ENCODE data around the gene NPAT. TPM values are rescaled to one million over a fixed set of nuclear protein-coding genes. Genes with fewer than 3 reads are reported as not detected.

The NPAT gene
- total and polyA plus RNA-seq, 2 of the 13 experiments (the other 11 are each of a cell fraction or from before 2014, with no cell fraction given), result 4.4 to 11.2 TPM

DNA sequence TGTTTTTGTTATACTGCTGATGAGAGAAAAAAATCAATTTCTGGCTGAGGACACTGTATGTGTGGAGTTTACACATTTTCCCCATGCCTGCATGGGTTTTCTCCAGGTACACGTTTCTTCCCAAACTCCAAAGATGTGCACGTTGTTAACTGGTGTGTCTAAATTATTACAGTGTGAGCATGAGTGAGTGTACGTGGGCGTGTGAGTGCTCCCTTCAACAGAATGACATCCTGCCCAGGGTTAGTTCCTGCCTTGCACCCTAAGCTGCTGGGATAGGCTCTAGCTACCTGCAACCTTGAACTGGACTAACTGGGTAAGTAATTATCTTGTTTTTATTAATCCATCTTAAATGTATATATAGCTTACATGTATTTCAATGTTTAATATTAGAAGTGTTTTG lies 5.5 kb downstream of the NPAT start (continued):
- TF ChIP-seq PRDM10 (CRISPR knock-in tag; IDR thresholded peaks at IDR 0.05; ENCODE audit: low read depth), result no peak
- no peak for TF ChIP-seq HOXD1 (CRISPR knock-in tag; IDR thresholded peaks at IDR 0.05)
- no peak for TF ChIP-seq GMEB1 (CRISPR knock-in tag; IDR thresholded peaks at IDR 0.05; ENCODE audit: borderline replicate concordance)
- TF ChIP-seq, protein P1, sequence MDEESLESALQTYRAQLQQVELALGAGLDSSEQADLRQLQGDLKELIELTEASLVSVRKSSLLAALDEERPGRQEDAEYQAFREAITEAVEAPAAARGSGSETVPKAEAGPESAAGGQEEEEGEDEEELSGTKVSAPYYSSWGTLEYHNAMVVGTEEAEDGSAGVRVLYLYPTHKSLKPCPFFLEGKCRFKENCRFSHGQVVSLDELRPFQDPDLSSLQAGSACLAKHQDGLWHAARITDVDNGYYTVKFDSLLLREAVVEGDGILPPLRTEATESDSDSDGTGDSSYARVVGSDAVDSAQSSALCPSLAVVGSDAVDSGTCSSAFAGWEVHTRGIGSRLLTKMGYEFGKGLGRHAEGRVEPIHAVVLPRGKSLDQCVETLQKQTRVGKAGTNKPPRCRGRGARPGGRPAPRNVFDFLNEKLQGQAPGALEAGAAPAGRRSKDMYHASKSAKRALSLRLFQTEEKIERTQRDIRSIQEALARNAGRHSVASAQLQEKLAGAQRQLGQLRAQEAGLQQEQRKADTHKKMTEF (CRISPR knock-in tag; IDR thresholded peaks at IDR 0.05), result no peak
- TF ChIP-seq CHD4 (IDR thresholded peaks at IDR 0.05; ENCODE audit: borderline replicate concordance, low read length), result no peak
- TF ChIP-seq ETV6 (CRISPR knock-in tag; conservative IDR thresholded peaks at IDR 0.05), result no peak
- TF ChIP-seq, protein P2, sequence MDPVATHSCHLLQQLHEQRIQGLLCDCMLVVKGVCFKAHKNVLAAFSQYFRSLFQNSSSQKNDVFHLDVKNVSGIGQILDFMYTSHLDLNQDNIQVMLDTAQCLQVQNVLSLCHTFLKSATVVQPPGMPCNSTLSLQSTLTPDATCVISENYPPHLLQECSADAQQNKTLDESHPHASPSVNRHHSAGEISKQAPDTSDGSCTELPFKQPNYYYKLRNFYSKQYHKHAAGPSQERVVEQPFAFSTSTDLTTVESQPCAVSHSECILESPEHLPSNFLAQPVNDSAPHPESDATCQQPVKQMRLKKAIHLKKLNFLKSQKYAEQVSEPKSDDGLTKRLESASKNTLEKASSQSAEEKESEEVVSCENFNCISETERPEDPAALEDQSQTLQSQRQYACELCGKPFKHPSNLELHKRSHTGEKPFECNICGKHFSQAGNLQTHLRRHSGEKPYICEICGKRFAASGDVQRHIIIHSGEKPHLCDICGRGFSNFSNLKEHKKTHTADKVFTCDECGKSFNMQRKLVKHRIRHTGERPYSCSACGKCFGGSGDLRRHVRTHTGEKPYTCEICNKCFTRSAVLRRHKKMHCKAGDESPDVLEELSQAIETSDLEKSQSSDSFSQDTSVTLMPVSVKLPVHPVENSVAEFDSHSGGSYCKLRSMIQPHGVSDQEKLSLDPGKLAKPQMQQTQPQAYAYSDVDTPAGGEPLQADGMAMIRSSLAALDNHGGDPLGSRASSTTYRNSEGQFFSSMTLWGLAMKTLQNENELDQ (CRISPR knock-in tag; IDR thresholded peaks at IDR 0.05; ENCODE audit: borderline replicate concordance), result no peak
- no peak for TF ChIP-seq REPIN1 (CRISPR knock-in tag; IDR thresholded peaks at IDR 0.05; ENCODE audit: borderline replicate concordance, low read depth)
- TF ChIP-seq SP1 (IDR thresholded peaks at IDR 0.05), result no peak
- TF ChIP-seq SP1 (CRISPR knock-in tag; IDR thresholded peaks at IDR 0.05), result no peak
- TF ChIP-seq JDP2 (CRISPR knock-in tag; IDR thresholded peaks at IDR 0.05; ENCODE audit: borderline replicate concordance), result no peak
- no peak for TF ChIP-seq FOSL2 (CRISPR knock-in tag; IDR thresholded peaks at IDR 0.05)

All from HepG2 (cell line).